HG03432 (cell line): ENCODE measurements around the gene FBXL7.
A peak's percentile ranks its signal among the peaks of the same experiment; 100 is the strongest.

ENCODE experiments used
- ATAC-seq: cut with Tn5 transposase; IDR thresholded peaks from one replicate; pipeline ENCODE4 v1.9.1; 2021; ENCODE audit warnings: mild to moderate bottlenecking, moderate library complexity; ENCODE audit not compliant: unreplicated experiment

FBXL7 gene

GRCh38 chr5:15499528-15500324, at the start of gene FBXL7:
Gene FBXL7 (plus strand): TSS chr5:15500180.
- peak; percentile 70 for ATAC-seq

DNA sequence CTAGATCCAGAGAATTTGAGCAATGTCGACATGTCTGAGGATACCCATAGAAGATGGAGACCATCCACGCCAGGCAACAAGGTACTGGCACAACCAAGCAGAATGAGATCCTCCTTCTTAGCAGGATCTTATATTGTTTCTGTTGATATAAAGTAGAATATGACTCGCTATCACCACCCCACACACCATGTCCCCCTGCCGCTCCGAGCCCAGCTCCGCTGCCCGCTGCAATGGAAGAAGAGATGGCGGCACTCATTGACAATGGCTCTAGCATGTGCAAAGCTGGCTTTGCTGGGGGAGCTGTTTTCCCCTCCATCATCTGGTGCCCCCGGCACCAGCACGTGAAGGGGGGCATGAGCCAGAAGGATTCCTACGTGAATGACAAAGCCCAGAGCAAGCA, 49.5 kb upstream of the FBXL7 start:
- no peak for ATAC-seq

- ATAC-seq, result no peak
Observed at GRCh38 chr5:15450949-15451348, 49.0 kb upstream of the FBXL7 start.

DNA sequence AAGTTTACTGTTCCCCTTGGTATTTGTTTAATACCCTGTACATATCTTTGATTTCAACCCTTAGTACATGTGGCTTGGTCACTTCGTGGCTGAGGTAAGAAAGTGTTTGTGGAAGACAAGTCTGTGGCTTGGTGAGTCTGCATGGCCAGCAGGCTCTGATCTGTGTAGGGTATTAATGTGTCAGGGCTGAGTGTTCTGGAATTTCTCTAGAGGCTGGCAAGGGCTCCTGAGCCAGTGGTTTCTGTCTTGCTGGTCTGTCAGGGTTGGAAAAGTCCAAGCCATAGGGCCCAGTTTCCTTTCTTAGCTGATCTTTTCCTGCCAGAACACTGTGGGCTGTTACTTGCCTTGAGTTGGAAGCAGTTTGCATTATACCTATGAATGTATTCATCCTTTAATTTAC, 48.0 kb upstream of the FBXL7 start:
- ATAC-seq, result no peak

GRCh38 chr5:15452781-15453180, 47.2 kb upstream of the FBXL7 start:
- ATAC-seq, result no peak

GRCh38 chr5:15459200-15459599, 40.8 kb upstream of the FBXL7 start:
- ATAC-seq, result no peak

GRCh38 chr5:15463231-15463980, 36.6 kb upstream of the FBXL7 start:
- no peak for ATAC-seq

GRCh38 chr5:15472116-15472515, 27.9 kb upstream of the FBXL7 start:
- ATAC-seq, result no peak

GRCh38 chr5:15474143-15474719, 25.7 kb upstream of the FBXL7 start:
- ATAC-seq, result no peak

- no peak for ATAC-seq
Observed at GRCh38 chr5:15475367-15475766, 24.6 kb upstream of the FBXL7 start.

- no peak for ATAC-seq
Observed at GRCh38 chr5:15476977-15477376, 23.0 kb upstream of the FBXL7 start.

- no peak for ATAC-seq
Observed at GRCh38 chr5:15480436-15480835, 19.5 kb upstream of the FBXL7 start.

DNA sequence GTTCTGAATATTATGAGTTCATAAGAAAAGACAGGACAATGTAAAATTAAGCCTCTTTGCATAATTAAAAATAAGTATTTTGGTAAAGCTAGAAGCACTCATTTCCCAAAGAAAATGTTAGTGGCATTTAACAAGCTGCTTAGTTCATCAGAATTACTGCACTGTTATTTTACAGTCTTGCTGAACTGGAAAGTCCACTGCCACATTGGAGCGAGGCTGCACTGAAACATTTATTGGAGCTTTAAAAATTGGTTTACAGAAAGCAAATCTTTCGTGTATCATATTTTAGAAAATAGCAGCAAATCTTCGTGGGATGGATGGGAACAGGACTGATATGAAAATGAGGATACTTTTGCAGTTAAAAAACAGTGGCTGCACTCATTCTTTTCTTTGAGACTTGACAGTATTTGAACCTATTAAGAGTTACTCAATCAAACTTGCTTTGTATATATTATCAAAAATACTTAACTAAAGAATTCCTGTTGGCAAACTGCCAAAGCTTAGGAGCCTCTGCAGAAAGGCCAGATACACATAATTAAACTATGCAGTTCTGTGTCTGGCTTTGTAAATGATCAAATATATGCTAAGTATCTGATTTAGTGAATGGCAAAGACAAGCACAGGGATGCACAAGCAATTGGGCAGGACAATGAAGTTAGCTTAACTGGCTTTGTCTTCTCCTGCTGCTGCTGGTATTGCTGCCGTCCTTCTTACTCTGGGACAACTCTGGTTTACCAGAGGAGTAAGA, 16.5 kb upstream of the FBXL7 start:
- ATAC-seq, result no peak

DNA sequence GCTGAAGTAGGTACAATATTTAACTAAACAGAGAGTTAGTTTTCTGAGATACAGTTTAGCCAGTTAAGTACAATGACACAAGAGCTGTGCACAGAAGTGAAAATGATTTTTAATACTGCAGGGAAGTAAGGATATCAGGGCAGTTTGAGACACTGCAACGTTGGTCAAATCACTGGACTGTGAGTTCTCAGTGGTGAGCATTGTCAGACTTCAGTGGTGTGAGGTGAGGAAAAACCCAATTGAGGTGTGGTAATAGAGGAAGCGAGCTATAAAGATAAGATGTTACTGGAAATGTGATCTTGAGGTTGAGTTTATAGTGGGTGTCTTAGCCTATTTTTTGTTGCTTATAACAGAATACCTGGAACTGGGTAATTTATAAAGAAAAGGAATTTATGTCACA, 12.8 kb upstream of the FBXL7 start:
- peak; percentile 72 for ATAC-seq

- no peak for ATAC-seq
Observed at GRCh38 chr5:15489571-15490235, 10.3 kb upstream of the FBXL7 start.

GRCh38 chr5:15492545-15492944, 7.4 kb upstream of the FBXL7 start:
- ATAC-seq, result no peak

GRCh38 chr5:15493501-15493900, 6.5 kb upstream of the FBXL7 start:
- no peak for ATAC-seq

GRCh38 chr5:15495026-15495425, 5.0 kb upstream of the FBXL7 start:
- ATAC-seq, result no peak

- ATAC-seq, result no peak
Observed at GRCh38 chr5:15496886-15497285, 3.1 kb upstream of the FBXL7 start.

DNA sequence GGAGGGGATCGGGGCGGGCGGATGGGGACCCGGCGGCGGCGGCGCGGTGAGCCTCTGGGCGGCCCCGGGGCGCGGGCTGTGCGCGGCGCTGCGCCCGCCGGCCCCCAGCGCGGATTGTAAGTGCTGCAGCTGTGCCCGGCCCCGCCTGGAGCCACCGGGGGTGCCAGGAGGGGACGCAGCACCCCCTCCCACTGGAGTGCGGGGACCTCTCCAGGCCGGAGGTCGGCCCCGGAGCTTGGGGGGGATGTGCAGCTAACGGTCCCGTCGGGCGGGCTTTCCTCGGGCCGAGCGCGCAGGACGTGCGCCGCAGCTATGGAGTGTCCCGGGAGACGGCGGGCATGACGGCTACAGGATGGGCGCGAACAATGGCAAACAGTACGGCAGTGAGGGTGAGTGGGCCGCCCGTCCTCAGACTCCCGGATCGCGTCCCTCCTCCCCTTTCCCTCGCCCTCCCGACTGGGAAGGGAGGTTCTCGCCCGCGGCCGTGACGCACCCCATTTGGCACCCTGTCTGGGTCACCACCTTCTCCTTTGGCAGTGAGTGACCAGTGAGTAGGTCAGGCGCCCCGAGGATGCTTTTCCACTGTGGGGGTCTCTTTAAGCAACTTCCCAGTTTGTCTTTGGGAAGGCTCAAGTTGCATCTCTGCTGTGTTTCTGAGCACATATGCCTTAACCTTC, 483 bp downstream of the FBXL7 start:
- ATAC-seq, result peak; percentile 33
